SK-N-MC (cell line): ENCODE data around the gene NCOA1.

Experiments
- EZH2 ChIP-seq: fragments of 200-600 bp; sonication (generic); IDR thresholded peaks from one replicate; pipeline ENCODE4 v1.6.1; 2017; ENCODE audit warnings: antibody characterized with exemption
- POLR2AphosphoS5 ChIP-seq: IDR thresholded peaks from 2 replicates; pipeline ENCODE4 v1.6.1; 2012; ENCODE audit warnings: mild to moderate bottlenecking, low read depth, low read length, borderline replicate concordance

- no peak for TF ChIP-seq EZH2
- no peak for TF ChIP-seq POLR2AphosphoS5
Observed at GRCh38 chr2:24551016-24551415, 60.0 kb downstream of the NCOA1 start.
